Superior temporal gyrus (tissue), 1 donor: ENCODE results near the gene UBASH3A.
"Not testable (repeated sequence)": the region's sequence is repeated elsewhere in the genome, so short reads cannot be mapped to it uniquely, and the experiment has no call there.

ENCODE experiments used
- DNase-seq: peaks from one replicate; pipeline ENCODE4 v3.0.0-alpha.2; 2016; ENCODE audit errors: extremely low spot score

Gene UBASH3A

DNA sequence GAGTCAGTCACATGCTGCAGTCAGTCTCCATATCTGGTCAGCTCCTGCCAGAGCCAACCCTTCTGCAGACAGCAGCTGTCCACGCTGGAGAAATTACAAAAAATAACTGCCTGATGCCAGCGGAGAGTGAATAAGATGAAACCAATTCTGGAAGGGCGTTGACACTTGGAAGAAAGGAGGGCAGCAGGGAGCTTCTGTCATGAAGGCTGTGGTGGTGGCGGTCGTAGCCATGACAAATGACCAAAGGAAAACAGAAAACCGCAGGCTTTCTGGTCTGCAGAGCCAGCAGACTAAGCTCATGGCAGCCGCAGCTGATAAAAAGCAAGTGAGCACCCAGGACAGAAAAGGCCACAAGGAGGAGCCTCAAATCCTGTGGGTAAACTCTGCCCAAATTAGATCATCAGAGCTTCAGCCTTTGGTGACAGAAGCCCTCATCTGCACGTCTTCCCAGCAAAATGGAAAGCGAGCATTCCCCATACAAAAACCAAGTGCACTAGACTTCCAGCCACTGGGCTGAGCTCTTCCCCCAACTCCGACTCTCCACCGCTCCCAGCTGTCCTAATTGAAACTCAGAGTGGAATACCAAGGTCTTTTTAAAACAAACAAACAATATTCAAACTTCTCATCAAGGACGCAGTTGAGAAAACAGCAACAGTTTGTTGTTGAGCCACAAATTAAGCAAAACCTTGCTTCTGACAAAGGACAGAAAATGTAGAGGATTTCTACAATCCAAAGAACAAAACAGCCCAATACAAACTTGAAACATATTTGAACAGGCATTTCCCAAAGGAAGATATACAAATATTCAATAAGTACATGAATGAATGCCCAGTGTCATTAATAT, 63.7 kb downstream of the UBASH3A start:
- no peak for DNase-seq

- no peak for DNase-seq
Observed at GRCh38 chr21:42468491-42469131, 64.9 kb downstream of the UBASH3A start.

DNA sequence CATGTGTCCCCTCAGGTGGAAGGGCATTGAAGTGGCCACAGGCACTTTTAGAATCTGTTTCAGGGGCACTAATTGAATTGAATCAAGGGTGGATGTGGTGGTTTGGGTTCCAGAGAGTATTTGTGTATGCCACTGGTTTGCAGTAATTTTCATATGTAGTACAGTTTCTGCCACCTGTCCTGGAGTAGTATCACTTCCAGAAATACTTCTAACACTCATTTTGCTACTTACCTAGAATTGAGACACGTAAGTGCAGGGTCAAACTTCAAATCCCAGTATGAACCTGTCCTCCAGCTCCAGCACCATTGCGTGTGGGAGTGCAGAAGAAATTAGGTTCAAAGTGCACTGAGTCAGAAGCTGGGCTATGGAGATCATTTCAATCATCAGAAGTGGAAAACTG, 65.6 kb downstream of the UBASH3A start:
- no peak for DNase-seq

DNA sequence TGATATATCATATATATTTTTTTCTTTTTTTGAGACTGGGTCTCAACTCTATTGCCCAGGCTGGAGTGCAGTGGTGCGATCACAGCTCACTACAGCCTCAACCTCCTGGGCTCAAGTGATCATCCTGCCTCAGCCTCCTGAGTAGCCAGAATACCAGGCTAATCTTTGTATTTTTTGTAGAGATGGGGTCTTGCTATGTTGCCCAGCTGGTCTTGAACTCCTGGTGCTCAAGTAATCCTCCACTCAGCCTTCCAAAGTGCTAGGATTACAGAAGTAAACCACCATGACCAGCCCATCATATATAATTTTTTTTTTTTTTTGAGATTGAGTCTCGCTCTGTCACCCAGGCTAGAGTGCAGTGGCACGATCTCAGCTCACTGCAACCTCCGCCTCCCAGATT, 66.0 kb downstream of the UBASH3A start:
- not testable (repeated sequence) for DNase-seq

- DNase-seq: no peak
Observed at GRCh38 chr21:42471206-42471605, 67.5 kb downstream of the UBASH3A start.

DNA sequence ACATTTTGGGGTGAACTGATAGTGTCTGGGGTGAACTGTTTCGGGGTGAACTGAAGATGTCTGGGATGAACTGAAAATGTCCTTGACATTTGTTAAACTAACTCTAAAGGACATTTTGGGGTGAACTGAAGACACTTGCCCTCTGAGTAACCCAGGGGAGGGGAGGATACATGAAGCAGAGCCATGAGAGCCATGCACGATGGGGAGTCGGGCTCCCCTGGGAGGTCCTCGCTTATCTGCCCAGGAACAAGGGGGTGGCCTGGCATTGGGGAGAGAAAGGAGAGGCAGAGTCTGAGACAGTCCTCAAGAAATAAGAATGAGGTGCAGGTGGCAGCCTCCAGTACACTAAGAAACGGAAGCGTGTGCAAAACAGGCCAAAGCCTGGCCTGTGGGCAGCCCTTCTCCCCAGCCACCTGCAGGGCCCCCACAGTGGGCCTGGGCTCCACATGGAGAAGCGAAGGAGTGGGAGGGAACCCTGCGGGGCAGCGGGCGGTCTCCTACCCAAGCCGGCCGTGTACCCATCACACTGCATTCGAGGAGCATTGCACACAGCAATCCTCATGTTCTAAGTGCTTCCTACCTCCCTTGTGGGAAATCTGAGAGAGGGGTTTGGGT, 68.1 kb downstream of the UBASH3A start:
- DNase-seq: no peak

DNA sequence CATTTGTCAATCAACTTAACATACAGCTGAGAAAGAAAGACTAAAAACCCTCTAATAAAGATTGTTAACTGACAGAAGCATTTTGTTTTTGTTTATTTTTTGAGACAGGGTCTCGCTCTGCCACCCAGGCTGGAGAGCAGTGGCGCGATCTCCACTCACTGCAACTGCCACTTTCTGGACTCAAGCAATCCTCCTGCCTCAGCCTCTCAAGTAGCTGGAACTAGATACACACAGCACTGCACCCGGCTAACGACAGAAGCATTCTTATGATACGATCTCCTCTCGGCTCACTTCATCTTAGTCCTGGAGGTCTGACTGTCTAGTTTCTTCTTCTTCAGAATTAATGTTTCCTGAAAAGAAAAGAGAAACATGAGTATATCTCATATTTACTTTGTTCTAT, 68.8 kb downstream of the UBASH3A start:
- no peak for DNase-seq

DNA sequence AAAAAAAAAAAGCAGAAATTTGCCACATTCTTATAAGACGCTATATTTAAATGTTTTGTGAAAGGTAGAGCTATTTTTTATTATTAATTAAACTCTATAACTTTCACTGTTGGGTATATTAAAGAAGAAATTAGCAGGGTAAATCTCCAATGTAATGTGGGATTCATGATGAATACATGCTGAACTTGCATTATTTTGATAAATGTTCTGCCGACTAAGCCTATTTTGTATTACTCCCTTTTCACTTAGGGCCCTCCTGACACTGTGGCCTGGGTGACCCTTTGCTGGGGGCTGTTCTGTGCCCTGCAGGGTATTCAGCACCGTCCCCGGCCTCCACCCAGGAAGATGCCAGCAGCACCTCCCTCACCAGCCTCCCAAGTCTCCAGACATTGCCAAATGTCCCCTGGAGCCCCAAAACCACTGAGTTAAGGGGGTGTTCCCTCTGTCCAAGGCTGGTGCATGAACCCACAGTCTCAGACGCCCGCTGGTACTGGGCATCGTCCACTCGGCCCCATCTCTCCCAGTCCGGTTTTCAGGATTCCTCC, 69.9 kb downstream of the UBASH3A start:
- DNase-seq: no peak

- no peak for DNase-seq
Observed at GRCh38 chr21:42474043-42474831, 70.5 kb downstream of the UBASH3A start.

DNA sequence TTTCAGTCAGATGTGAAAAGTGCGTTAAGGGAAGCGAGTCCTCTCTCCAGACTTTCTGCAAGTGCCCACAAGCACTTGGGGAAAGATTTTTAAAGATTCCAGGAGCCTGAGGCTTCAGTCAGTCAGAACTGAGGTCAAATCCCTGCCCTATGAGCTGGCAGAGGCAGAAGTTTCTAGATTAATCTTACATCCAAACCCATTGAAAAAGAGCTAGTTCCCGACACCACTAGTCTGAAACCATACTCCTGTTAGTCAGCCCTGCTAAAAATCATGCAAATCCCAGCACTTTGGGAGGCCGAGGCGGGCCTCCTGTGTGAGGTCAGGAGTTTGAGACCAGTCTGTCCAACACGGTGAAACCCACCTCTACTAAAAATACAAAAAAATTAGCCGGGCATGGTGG, 71.3 kb downstream of the UBASH3A start:
- no peak for DNase-seq

- DNase-seq: no peak
Observed at GRCh38 chr21:42475526-42476387, 72.1 kb downstream of the UBASH3A start.

DNA sequence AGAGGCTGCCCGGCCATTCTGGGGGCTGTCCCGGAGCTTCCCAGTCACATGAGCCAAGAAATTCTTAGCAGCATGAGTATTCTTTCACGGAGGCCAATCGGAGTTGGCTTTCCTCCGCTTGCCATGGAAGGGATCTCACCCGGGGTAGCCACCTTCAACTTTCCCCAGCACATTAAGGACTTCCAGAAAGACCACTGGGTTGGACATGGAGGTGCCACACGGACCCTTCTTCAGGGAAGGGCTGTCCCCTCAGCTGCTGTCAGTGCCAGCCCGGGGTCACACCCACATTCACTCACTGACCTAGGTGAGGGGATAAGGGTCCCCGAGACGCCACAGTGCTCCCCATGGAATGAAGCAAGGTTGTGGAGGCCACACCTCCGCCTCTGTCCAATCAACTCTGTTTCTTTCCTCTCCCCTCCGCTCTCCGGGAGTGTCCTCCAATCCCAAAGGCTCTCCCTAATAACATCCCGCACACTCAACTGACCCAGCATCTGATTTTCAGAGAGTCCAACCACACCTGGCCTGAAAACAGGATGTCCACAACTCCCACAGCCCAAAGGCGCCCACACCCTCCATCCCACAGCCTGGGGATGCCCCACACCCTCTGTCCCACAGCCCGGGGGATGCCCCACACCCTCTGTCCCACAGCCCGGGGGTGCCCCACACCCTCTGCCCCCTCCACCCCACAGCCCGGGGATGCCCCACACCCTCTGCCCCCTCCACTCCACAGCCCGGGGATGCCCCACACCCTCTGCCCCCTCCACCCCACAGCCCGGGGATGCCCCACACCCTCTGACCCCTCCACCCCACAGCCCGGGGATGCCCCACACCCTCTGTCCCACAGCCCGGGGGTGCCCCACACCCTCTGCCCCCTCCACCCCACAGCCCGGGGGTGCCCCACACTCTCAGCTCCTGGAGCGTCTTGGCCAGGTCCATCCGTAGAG, 73.0 kb downstream of the UBASH3A start:
- DNase-seq: no peak

- DNase-seq: no peak
Observed at GRCh38 chr21:42478504-42478903, 74.8 kb downstream of the UBASH3A start.

DNA sequence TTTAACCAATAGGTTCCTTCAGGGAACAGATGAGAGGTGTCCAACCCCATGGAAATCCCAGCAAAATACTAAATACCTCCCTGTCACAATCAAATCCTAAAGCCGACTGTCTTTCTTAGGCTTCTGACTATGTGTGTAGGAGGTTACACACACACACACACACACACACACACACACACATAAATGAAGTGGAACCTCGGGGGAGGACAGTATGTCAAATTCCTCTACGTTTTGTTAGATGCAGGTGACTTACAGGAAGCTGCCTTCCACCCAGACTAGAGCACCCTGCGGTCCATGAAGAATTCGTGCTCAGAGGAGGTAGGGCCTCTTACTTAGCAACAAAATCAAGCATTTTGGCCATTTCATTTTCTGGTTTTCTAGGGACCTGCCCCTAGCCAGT, 75.9 kb downstream of the UBASH3A start:
- DNase-seq: no peak

GRCh38 chr21:42480736-42481135, 77.0 kb downstream of the UBASH3A start:
- no peak for DNase-seq

GRCh38 chr21:42481169-42481568, 77.5 kb downstream of the UBASH3A start:
- DNase-seq: no peak

DNA sequence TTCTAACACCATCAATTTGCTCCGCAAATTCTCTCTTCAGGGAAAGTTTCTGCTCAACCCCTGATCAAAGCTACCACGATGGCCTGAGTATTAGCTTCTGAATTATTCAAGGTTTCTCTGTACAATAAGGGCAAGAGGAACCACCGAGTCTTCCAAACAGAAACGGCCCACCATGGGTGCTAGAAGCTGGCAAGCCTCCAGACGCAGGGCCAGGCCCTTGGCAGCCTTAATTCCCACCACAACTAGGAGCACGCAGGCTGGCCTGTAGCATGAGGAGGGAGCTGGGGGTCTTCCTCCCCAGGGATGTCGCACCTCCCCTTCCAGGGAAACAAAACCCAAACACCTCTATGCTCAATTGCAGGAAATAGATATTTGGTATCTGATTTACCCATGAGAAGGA, 81.3 kb downstream of the UBASH3A start:
- no peak for DNase-seq

DNA sequence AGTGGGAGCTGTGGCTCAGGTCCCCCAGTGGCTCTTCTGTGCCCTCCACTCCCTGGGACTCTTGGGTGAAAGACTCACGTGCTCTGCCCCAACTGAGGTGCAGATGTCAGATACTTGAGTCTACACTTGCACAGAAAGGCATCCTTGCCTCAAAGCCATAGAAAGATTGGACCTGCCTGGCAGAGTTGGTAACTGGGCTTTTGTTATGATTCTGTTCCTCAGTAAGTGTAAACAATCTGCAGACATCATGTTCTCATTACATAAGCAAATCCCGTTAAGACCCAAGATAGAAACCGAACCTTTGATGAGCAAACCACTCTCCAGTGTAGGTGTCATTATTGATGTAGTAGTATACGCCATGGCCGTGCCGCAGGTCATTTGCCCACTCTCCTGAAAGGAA, 82.4 kb downstream of the UBASH3A start:
- no peak for DNase-seq

- no peak for DNase-seq
Observed at GRCh38 chr21:42486531-42486930, 82.8 kb downstream of the UBASH3A start.
